Testis (tissue), 3 donors: ENCODE data around the gene NKAIN2. TPM values are rescaled to one million over a fixed set of nuclear protein-coding genes. Genes with fewer than 3 reads are reported as not detected.
"Not testable (repeated sequence)": the region's sequence is repeated elsewhere in the genome, so short reads cannot be mapped to it uniquely, and the experiment has no call there.

ENCODE experiments used
- DNase-seq: peaks from one replicate; pipeline ENCODE4 v3.0.0-alpha.2; 2019
- H3K27ac ChIP-seq, 2 donors: fragments of 200-600 bp; sonication (generic); one replicate each; pipeline ENCODE4 v1.5.1; 2019
- H3K27me3 ChIP-seq: fragments of 200-600 bp; sonication (generic); one replicate; pipeline ENCODE4 v1.5.1; 2019
- H3K36me3 ChIP-seq: fragments of 200-600 bp; sonication (generic); one replicate; pipeline ENCODE4 v1.5.1; 2017; ENCODE audit warnings: low read depth; ENCODE audit errors: missing control alignments
- H3K4me1 ChIP-seq: fragments of 200-600 bp; sonication (generic); one replicate; pipeline ENCODE4 v1.5.1; 2019
- H3K4me3 ChIP-seq, 2 donors: fragments of 200-600 bp; sonication (generic); one replicate each; pipeline ENCODE4 v1.5.1; 2017 to 2019
- H3K9me3 ChIP-seq: fragments of 200-600 bp; sonication (generic); one replicate; pipeline ENCODE4 v1.5.1; 2017
- POLR2A ChIP-seq: fragments of 450-650 bp; IDR thresholded peaks from one replicate; pipeline ENCODE4 v1.6.1; 2017; ENCODE audit warnings: antibody characterized with exemption, mild to moderate bottlenecking, moderate library complexity
- WGBS, 2 donors: methylation state at CpG; one replicate each; pipeline ENCODE4 v1.1.5; 2018; 5-methylcytosine and 5-hydroxymethylcytosine counted together
- intact Hi-C: fragments of 100-400 bp; cut with DNase I; formaldehyde crosslinking; loops from one replicate; pipeline ENCODE4 v1.15.1; 2023; ENCODE audit warnings: low total_unique reads
- polyA plus RNA-seq: library from polyadenylated mRNA; stranded (reverse); fragments of 350-450 nt; fragmentation: Illumina TruSeq; extraction: RNeasy Lipid Tissue Mini Kit (QIAGEN cat#74804); gene quantifications from one replicate; pipeline ENCODE4 v1.2.3, GENCODE V29; 2014; ENCODE audit warnings: low read depth, low replicate concordance; ENCODE audit not compliant: insufficient read depth
- total RNA-seq, 2 donors: library from RNA; depleted of rRNA; stranded (reverse); fragments of >200 nt; gene quantifications; one replicate each; pipeline ENCODE4 v1.2.3, GENCODE V29; 2016
- TF ChIP-seq, protein P1 (sequence below), 3 experiments: fragments of 450-650 bp in 2 of 3; fragments of 200-600 bp in 1 of 3; sonication (generic) in 1 of 3; IDR thresholded peaks; one replicate each; pipeline ENCODE4 v1.5.1; 2016 to 2019; ENCODE audit warnings: antibody characterized with exemption in 3 of 3, mild to moderate bottlenecking in 2 of 3, moderate library complexity in 1 of 3

Gene NKAIN2
- total and polyA plus RNA-seq, 3 donors from 2014 or later = 0.56 to 1.1 (median 0.71) TPM

DNA sequence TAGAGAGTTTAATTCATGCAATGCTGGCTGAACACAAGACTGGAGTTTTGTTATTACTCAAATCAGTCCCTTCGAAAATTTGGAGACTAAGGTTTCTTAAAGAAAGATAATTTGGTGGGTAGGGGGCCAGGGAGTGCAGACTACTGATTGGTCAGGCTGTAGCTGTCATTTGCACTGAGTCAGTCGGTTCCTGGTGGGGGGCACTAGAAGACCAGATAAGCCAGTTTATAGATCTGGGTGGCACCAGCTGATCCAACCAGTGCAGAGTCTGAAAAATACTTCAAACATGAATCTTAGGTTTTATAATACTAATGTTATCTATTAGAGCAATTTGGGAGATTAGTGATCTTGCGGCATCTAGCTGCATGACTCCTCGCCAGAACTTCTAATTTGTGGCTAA is 530.7 kb downstream of the NKAIN2 start:
- no peak for DNase-seq
- H3K27me3 ChIP-seq = no peaks in the 10 kb centered on the region
- H3K4me3 ChIP-seq = no peak overlapping the region
- TF ChIP-seq, protein P1, sequence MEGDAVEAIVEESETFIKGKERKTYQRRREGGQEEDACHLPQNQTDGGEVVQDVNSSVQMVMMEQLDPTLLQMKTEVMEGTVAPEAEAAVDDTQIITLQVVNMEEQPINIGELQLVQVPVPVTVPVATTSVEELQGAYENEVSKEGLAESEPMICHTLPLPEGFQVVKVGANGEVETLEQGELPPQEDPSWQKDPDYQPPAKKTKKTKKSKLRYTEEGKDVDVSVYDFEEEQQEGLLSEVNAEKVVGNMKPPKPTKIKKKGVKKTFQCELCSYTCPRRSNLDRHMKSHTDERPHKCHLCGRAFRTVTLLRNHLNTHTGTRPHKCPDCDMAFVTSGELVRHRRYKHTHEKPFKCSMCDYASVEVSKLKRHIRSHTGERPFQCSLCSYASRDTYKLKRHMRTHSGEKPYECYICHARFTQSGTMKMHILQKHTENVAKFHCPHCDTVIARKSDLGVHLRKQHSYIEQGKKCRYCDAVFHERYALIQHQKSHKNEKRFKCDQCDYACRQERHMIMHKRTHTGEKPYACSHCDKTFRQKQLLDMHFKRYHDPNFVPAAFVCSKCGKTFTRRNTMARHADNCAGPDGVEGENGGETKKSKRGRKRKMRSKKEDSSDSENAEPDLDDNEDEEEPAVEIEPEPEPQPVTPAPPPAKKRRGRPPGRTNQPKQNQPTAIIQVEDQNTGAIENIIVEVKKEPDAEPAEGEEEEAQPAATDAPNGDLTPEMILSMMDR (IDR thresholded peaks at IDR 0.05) = no peak
- no peaks in the 10 kb centered on the region for H3K4me1 ChIP-seq
- intact Hi-C loops = no loop called here
- H3K27ac ChIP-seq = no peak overlapping the region
- 65 to 74% methylated on average over 4 of the region's 4 CpGs for WGBS, 2 donors
- H3K9me3 ChIP-seq = no peaks in the 10 kb centered on the region
- no peaks in the 10 kb centered on the region for H3K36me3 ChIP-seq

DNA sequence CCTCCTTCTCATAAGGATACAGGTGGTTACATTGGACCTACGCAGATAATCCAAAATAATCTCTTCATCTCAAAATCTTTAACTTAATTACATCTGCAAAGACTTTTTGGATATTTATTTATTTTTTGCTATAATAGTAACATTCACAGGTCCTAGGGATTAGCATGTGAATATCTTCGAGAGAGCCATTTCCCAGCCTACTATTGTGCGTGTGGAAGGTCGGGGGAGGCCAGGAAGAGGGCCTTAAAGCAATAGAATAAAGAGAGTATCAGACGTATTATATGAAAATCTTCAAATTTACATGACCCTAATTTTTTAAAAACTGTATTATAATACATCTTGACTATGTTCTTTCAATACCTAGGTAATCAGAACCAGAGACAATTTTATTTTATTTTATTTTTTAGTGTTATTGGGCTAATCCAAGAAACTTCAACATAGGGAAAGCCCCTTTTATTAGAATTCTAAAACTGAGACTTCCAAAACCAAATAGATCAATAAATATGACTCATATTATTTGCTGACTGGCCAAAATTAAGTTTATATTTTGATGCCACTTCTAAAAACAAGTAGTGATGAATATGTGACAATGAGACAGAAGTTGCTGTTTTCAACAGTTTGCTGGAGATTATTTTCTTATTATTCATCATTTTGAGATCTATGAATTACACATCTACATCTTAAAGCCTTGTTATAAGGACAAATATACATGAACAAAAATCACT is 536.1 kb downstream of the NKAIN2 start:
- no peaks in the 10 kb centered on the region for H3K4me1 ChIP-seq
- 85 to 88% methylated on average over 5 of the region's 5 CpGs for WGBS, 2 donors
- no peaks in the 10 kb centered on the region for H3K9me3 ChIP-seq
- intact Hi-C loops = no loop called here
- DNase-seq = no peak
- H3K4me3 ChIP-seq = no peak overlapping the region
- H3K36me3 ChIP-seq = no peaks in the 10 kb centered on the region
- H3K27ac ChIP-seq = no peak overlapping the region
- no peaks in the 10 kb centered on the region for H3K27me3 ChIP-seq
- TF ChIP-seq POLR2A = no peak
- TF ChIP-seq, protein P1 (IDR thresholded peaks at IDR 0.05) = no peak

DNA sequence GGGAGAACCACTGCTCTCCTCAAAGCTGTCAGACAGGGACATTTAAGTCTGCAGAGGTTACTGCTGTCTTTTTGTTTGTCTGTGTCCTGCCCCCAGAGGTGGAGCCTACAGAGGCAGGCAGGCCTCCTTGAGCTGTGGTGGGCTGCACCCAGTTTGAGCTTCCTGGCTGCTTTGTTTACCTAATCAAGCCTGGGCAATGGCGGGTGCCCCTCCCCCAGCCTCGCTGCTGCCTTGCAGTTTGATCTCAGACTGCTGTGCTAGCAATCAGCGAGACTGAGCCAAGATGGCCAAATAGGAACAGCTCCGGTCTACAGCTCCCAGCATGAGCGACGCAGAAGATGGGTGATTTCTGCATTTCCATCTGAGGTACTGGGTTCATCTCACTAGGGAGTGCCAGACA is 544.7 kb downstream of the NKAIN2 start:
- H3K36me3 ChIP-seq, intact Hi-C loops, H3K27ac ChIP-seq, H3K4me1 ChIP-seq, H3K4me3 ChIP-seq, DNase-seq, H3K9me3 ChIP-seq, H3K27me3 ChIP-seq: not testable (repeated sequence)
- 94% methylated on average over 6 of the region's 6 CpGs; no CpG with 5 or more reads in 1 of the 2 donors for WGBS, 2 donors

DNA sequence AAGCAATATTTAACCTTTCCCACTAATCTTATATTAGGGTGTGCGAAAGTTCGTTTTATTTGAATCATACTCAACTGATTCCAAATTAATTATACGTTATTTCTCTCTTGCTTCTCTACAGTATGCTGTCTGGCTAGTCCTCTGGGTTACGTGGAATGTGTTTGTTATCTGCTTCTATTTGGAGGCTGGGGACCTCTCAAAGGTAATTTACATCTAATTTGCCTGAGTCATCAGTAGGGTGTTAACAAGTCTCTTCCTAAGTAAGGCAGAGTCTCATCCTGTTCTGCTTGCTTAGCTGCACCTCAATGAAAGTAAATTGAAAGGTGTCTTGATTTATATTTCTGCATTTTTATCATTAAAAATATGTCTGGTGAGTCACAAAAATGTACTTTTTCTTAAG is 551.5 kb downstream of the NKAIN2 start:
- WGBS, 2 donors = 83% methylated on average over 4 of the region's 4 CpGs
- H3K4me3 ChIP-seq = no peak overlapping the region
- H3K4me1 ChIP-seq = no peaks in the 10 kb centered on the region
- TF ChIP-seq, protein P1 (IDR thresholded peaks at IDR 0.05) = no peak
- TF ChIP-seq POLR2A = no peak
- H3K9me3 ChIP-seq = no peaks in the 10 kb centered on the region
- no peaks in the 10 kb centered on the region for H3K27me3 ChIP-seq
- intact Hi-C loops = no loop called here
- no peaks in the 10 kb centered on the region for H3K36me3 ChIP-seq
- H3K27ac ChIP-seq = no peak overlapping the region
- no peak for DNase-seq

DNA sequence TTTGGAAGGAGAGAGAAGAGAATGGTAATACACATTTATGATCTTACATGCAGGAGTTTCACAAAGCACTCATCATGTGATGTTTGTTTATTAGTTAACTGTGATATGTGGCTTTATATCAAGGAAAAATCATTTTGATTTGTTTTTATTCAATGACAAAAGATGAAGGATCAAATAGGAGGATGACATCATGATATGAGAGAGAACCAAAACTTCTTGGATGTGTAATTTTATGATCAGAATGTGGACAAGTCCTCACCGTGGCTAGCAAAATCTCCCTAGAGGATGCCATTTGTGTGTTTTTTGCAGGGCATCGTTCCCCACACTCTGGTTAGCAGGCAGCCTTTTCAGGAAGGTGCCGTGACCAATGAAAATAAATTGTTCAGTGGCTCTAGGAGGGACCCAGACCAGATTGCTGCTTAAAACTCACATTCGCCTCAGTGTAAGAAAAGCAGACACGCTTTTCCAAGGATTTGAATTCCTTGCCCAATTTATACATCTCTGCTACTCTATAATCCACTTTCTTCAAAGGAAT is 552.7 kb downstream of the NKAIN2 start:
- Histone ChIP-seq H3K4me3 (no peak overlapping the region), H3K9me3 (no peaks in the 10 kb centered on the region), H3K27ac (no peak overlapping the region), H3K36me3 (no peaks in the 10 kb centered on the region), H3K27me3 (no peaks in the 10 kb centered on the region), H3K4me1 (no peaks in the 10 kb centered on the region)
- intact Hi-C loops = no loop called here
- TF ChIP-seq POLR2A = no peak
- TF ChIP-seq, protein P1 (IDR thresholded peaks at IDR 0.05) = no peak
- DNase-seq = no peak
- 80 to 82% methylated on average over 5 of the region's 5 CpGs for WGBS, 2 donors
